HG02970 (cell line): ENCODE data around the gene WRAP53.

ENCODE experiments used
- ATAC-seq: cut with Tn5 transposase; IDR thresholded peaks from one replicate; pipeline ENCODE4 v1.9.1; 2021; ENCODE audit warnings: mild to moderate bottlenecking, moderate library complexity, moderate number of reproducible peaks; ENCODE audit not compliant: unreplicated experiment, low FRiP score

The WRAP53 gene

GRCh38 chr17:7677388-7678067 lies 10.7 kb upstream of the WRAP53 start:
- no peak for ATAC-seq

- no peak for ATAC-seq
These were observed 3.3 kb upstream of the WRAP53 start for GRCh38 chr17:7684851-7685532.

- ATAC-seq: peak; percentile 42
These were observed 2.6 kb upstream of the WRAP53 start for GRCh38 chr17:7685533-7686221.

GRCh38 chr17:7686222-7687071 lies 1.8 kb upstream of the WRAP53 start:
- ATAC-seq: peak; percentile 60

GRCh38 chr17:7687072-7687907 lies 987 bp upstream of the WRAP53 start, which contains the start of gene TP53:
Gene TP53 (minus strand): TSS chr17:7687490. CDS start chr17:7676594, 10,896 bp downstream.
- ATAC-seq: peak; percentile 30

GRCh38 chr17:7688808-7689316 lies 585 bp downstream of the WRAP53 start:
- ATAC-seq: no peak

- ATAC-seq: no peak
These were observed 7.3 kb downstream of the WRAP53 start for GRCh38 chr17:7695586-7695985.

GRCh38 chr17:7697828-7698588 lies 9.7 kb downstream of the WRAP53 start:
- no peak for ATAC-seq

GRCh38 chr17:7700510-7700909 lies 12.2 kb downstream of the WRAP53 start:
- ATAC-seq: no peak

GRCh38 chr17:7701681-7702080 lies 13.4 kb downstream of the WRAP53 start:
- no peak for ATAC-seq

- ATAC-seq: no peak
These were observed 14.5 kb downstream of the WRAP53 start for GRCh38 chr17:7702776-7703175.

GRCh38 chr17:7703584-7704479 lies 15.6 kb downstream of the WRAP53 start:
- ATAC-seq: no peak

GRCh38 chr17:7704601-7705268 lies 16.5 kb downstream of the WRAP53 start, which contains the start of gene EFNB3:
Gene EFNB3 (plus strand): TSS chr17:7705202. CDS start chr17:7705599, 397 bp downstream.
- no peak for ATAC-seq

- ATAC-seq: no peak
These were observed 17.3 kb downstream of the WRAP53 start for GRCh38 chr17:7705269-7706255.

GRCh38 chr17:7706631-7707354 lies 18.5 kb downstream of the WRAP53 start:
- no peak for ATAC-seq
